Loucy (cell line): ENCODE results near the gene NKIRAS1.

Source experiments
- EZH2phosphoT487 ChIP-seq: fragments of 200-600 bp; IDR thresholded peaks from 2 replicates; pipeline ENCODE4 v1.6.1; 2018; ENCODE audit warnings: antibody characterized with exemption, mild to moderate bottlenecking, moderate library complexity, borderline replicate concordance
- TF ChIP-seq, protein P1 (sequence below): fragments of 200-600 bp; sonication (generic); conservative IDR thresholded peaks from 2 replicates; pipeline ENCODE4 v1.5.1; 2014; ENCODE audit warnings: mild to moderate bottlenecking, antibody characterized with exemption, low read length

DNA sequence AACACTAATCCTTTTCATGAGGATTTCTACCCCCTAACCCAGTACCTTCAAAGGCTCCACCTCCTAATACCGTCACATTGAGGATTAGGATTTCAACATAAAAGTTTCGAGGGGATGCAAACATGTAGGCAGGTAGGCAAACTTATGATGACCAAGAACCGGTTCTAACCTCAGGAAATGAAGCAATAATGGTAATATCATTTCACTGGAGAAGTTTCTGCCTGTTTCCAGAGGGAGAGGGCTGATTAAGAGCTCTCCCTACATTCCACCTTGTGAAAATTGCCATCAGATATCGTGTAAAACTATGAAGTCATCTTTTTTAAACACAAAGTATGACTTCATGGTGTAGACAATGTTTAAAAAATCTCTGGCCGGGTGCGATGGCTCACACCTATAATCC lies 31.6 kb downstream of the NKIRAS1 start:
- TF ChIP-seq, protein P1, sequence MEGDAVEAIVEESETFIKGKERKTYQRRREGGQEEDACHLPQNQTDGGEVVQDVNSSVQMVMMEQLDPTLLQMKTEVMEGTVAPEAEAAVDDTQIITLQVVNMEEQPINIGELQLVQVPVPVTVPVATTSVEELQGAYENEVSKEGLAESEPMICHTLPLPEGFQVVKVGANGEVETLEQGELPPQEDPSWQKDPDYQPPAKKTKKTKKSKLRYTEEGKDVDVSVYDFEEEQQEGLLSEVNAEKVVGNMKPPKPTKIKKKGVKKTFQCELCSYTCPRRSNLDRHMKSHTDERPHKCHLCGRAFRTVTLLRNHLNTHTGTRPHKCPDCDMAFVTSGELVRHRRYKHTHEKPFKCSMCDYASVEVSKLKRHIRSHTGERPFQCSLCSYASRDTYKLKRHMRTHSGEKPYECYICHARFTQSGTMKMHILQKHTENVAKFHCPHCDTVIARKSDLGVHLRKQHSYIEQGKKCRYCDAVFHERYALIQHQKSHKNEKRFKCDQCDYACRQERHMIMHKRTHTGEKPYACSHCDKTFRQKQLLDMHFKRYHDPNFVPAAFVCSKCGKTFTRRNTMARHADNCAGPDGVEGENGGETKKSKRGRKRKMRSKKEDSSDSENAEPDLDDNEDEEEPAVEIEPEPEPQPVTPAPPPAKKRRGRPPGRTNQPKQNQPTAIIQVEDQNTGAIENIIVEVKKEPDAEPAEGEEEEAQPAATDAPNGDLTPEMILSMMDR = no peak
- TF ChIP-seq EZH2phosphoT487 = no peak
